Spleen (tissue), 7 donors: ENCODE measurements around the gene CCDC181.

Source experiments
- POLR2A ChIP-seq, 3 donors: fragments of 450-650 bp; IDR thresholded peaks; one replicate each; pipeline ENCODE4 v1.5.1; 2017; ENCODE audit warnings: antibody characterized with exemption in 3 of 3, mild to moderate bottlenecking in 1 of 3
- POLR2AphosphoS5 ChIP-seq, 3 donors: sonication (generic); formaldehyde crosslinking; IDR thresholded peaks; one replicate each; pipeline ENCODE4 v1.5.1; 2017; ENCODE audit warnings: antibody characterized with exemption in 3 of 3
- TF ChIP-seq, protein P1 (sequence below), 11 experiments: fragments of 200-600 bp in 7 of 11; fragments of 450-650 bp in 4 of 11; sonication (generic) in 4 of 11; IDR thresholded peaks in 8 of 11; conservative IDR thresholded peaks in 3 of 11; 1 replicate in 7 of 11; 2 replicates in 4 of 11; pipeline versions ENCODE4 v1.4.0 to v1.8.0; 2016 to 2021; ENCODE audit warnings: antibody characterized with exemption in 11 of 11, inconsistent platforms in 4 of 11, mild to moderate bottlenecking in 1 of 11
- donor health status: DM: no; HTN: no; CAD: no; lungs with moderate emphysema.
- donor health status: DM: no; HTN: no; CAD: no.
- donor health status: DM: no; HTN: no; CAD: no.

DNA sequence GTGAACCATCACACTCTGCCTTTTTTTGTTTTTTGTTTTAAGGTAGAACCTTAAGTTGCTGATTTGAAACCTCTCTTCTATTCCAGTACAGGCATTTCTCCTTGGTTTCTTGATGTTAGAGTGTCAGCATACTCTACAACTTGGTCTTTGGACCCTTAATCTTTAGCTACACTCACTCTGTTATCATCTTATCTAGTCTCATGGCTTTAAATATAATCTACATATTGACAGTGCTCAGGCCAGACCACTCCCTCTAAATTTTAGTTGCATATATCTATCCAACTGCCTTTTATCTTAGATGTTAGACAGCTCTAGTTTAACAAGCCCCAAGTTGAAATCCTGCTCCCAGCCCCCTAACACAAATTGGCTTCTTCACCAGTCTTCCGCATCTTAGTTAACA is 81.8 kb downstream of the CCDC181 start:
- TF ChIP-seq POLR2A (IDR thresholded peaks at IDR 0.05) (no peak), POLR2AphosphoS5 (IDR thresholded peaks at IDR 0.05) (no peak)
- TF ChIP-seq, protein P1, sequence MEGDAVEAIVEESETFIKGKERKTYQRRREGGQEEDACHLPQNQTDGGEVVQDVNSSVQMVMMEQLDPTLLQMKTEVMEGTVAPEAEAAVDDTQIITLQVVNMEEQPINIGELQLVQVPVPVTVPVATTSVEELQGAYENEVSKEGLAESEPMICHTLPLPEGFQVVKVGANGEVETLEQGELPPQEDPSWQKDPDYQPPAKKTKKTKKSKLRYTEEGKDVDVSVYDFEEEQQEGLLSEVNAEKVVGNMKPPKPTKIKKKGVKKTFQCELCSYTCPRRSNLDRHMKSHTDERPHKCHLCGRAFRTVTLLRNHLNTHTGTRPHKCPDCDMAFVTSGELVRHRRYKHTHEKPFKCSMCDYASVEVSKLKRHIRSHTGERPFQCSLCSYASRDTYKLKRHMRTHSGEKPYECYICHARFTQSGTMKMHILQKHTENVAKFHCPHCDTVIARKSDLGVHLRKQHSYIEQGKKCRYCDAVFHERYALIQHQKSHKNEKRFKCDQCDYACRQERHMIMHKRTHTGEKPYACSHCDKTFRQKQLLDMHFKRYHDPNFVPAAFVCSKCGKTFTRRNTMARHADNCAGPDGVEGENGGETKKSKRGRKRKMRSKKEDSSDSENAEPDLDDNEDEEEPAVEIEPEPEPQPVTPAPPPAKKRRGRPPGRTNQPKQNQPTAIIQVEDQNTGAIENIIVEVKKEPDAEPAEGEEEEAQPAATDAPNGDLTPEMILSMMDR (IDR thresholded peaks at IDR 0.05 in 8 of 11, conservative IDR thresholded peaks at IDR 0.05 in 3 of 11), result no peak
